ENCODE results near the gene ANKLE2. TPM values are rescaled to one million over a fixed set of nuclear protein-coding genes. Genes with fewer than 3 reads are reported as not detected.

Gene ANKLE2
- total and polyA plus RNA-seq, 10 of the 15 experiments (the other 5 are each of a cell fraction or from before 2014, with no cell fraction given) = 4.3 to 89.4 (median 53.0) TPM

DNA sequence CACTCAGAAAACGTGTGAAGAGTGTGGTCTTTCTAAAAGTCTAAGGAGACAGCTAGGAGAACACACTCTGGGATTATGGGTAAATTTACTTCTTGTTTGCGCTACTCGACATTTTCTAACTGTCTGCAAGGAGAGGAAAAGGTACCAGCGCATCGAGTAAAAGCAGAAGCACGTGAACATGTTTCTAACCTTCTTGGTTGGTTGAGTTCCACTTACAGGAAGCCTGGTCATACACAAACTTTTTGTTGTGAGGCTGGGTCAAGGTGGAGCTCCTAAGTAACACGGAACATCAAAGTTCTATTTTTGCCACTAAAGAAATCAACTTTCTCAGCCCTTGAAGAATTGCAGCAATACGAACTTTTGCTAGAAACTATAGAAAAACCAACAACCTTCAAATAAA is 20.0 kb downstream of the ANKLE2 start:
- no peak overlapping the region for H3K9ac ChIP-seq (ENCODE audit: control insufficient read depth, insufficient read depth, low read length)
- no peak overlapping the region for H3K4me3 ChIP-seq
- H3K27me3 ChIP-seq (replicated peaks in 1 of 2; ENCODE audit: control insufficient read depth in 2 of 2, insufficient read depth in 2 of 2, low read length in 1 of 2) = no peaks in the 10 kb centered on the region
- TF ChIP-seq ZBTB40 (IDR thresholded peaks at IDR 0.05; ENCODE audit: borderline replicate concordance) (no peak), SKIL (IDR thresholded peaks at IDR 0.05; ENCODE audit: low read depth, poor library complexity, severe bottlenecking) (no peak), CBX3 (IDR thresholded peaks at IDR 0.05; ENCODE audit: borderline replicate concordance, low read depth) (no peak), SMAD1 (IDR thresholded peaks at IDR 0.05; ENCODE audit: low read depth, partially characterized antibody) (no peak), ELK1 (IDR thresholded peaks at IDR 0.05; ENCODE audit: low read depth, low read length) (no peak), ZBTB4 (CRISPR knock-in tag; IDR thresholded peaks at IDR 0.05) (no peak)
- WGBS (ENCODE audit: insufficient coverage, insufficient replicate concordance, low lambda C conversion rate, missing lambda C conversion rate) = 72% methylated on average over 8 of the region's 8 CpGs
- CTCF ChIA-PET = interaction anchor here (0.7 kb wide), 1 partner anchor 1986 kb away, joined by 3 read pairs; no protein-coding TSS in a partner anchor
- RAD21 ChIA-PET (ENCODE audit: unreplicated experiment) = no interaction called here
- H3K9me3 ChIP-seq (replicated peaks; ENCODE audit: control insufficient read depth, insufficient read depth, low read length) = no peaks in the 10 kb centered on the region
- H3K4me2 ChIP-seq (ENCODE audit: control insufficient read depth, insufficient read depth) = no peak overlapping the region
- H2AFZ ChIP-seq (ENCODE audit: control insufficient read depth, low read depth, low read length) = no peak overlapping the region
- peaks cover 4% of the 10 kb centered on the region; the same call in 1 of the 2 replicates for H4K20me1 ChIP-seq (ENCODE audit: control insufficient read depth, insufficient read depth)
- in situ Hi-C loops (cut with MboI) (no loop called here), intact Hi-C loops (cut with micrococcal nuclease; ENCODE audit: unreplicated experiment) (no loop called here)
- H3K79me2 ChIP-seq (ENCODE audit: control insufficient read depth, insufficient read depth, low read length) = peaks cover 3% of the 10 kb centered on the region
- DNase-seq (ENCODE audit: low read depth, low spot score) (no peak), ATAC-seq (no peak), FAIRE-seq (no peak)
- BruUV-seq (replicated peaks) = no TSS peak
- peaks cover 32 to 42% of the 10 kb centered on the region in 2 experiments for H3K36me3 ChIP-seq (ENCODE audit: control insufficient read depth in 2 of 2, insufficient read depth in 2 of 2, low read length in 1 of 2)
- no peaks in the 10 kb centered on the region for H3K4me1 ChIP-seq (ENCODE audit: control insufficient read depth, insufficient read depth, low read length)
- POLR2A ChIA-PET = interaction anchor here (0.6 kb wide), 1 partner anchor 28 kb away, joined by 5 read pairs; no protein-coding TSS in a partner anchor
- H3K27ac ChIP-seq (ENCODE audit: control insufficient read depth, insufficient read depth) = no peak overlapping the region
- SMC1A ChIA-PET (ENCODE audit: uncharacterized antibody, unreplicated experiment) = no interaction called here
